Measurements from ENCODE around the gene CHD9NB.
"Not testable (repeated sequence)": the region's sequence is repeated elsewhere in the genome, so short reads cannot be mapped to it uniquely, and the experiment has no call there.

Gene CHD9NB

GRCh38 chr16:53083119-53083518 lies 30.4 kb upstream of the CHD9NB start:
- no peak for DNase-seq (ENCODE audit: low spot score)

- DNase-seq (ENCODE audit: low spot score): no peak
Measured at GRCh38 chr16:53082509-53082908, 29.8 kb upstream of the CHD9NB start.

- no peak for DNase-seq (ENCODE audit: low spot score)
Measured at GRCh38 chr16:53081686-53082407, 29.1 kb upstream of the CHD9NB start.

GRCh38 chr16:53081032-53081424 lies 28.3 kb upstream of the CHD9NB start:
- no peak for DNase-seq (ENCODE audit: low spot score)

GRCh38 chr16:53080345-53081031 lies 27.8 kb upstream of the CHD9NB start:
- peak; percentile 68 for DNase-seq (ENCODE audit: low spot score)

GRCh38 chr16:53078765-53079485 lies 26.2 kb upstream of the CHD9NB start:
- DNase-seq (ENCODE audit: low spot score): no peak

- DNase-seq (ENCODE audit: low spot score): no peak
Measured at GRCh38 chr16:53078247-53078646, 25.6 kb upstream of the CHD9NB start.

GRCh38 chr16:53075461-53075860 lies 22.8 kb upstream of the CHD9NB start:
- DNase-seq (ENCODE audit: low spot score): not testable (repeated sequence)

- DNase-seq (ENCODE audit: low spot score): not testable (repeated sequence)
Measured at GRCh38 chr16:53074296-53074695, 21.6 kb upstream of the CHD9NB start.

- DNase-seq (ENCODE audit: low spot score): no peak
Measured at GRCh38 chr16:53073022-53073421, 20.3 kb upstream of the CHD9NB start.

- no peak for DNase-seq (ENCODE audit: low spot score)
Measured at GRCh38 chr16:53071748-53072301, 19.1 kb upstream of the CHD9NB start.

GRCh38 chr16:53069772-53070171 lies 17.1 kb upstream of the CHD9NB start:
- no peak for DNase-seq (ENCODE audit: low spot score)

- DNase-seq (ENCODE audit: low spot score): no peak
Measured at GRCh38 chr16:53068423-53068833, 15.7 kb upstream of the CHD9NB start.

GRCh38 chr16:53067675-53068074 lies 15.0 kb upstream of the CHD9NB start:
- no peak for DNase-seq (ENCODE audit: low spot score)

- no peak for DNase-seq (ENCODE audit: low spot score)
Measured at GRCh38 chr16:53065461-53066061, 12.9 kb upstream of the CHD9NB start.

- no peak for DNase-seq (ENCODE audit: low spot score)
Measured at GRCh38 chr16:53064081-53064578, 11.4 kb upstream of the CHD9NB start.

- no peak for DNase-seq (ENCODE audit: low spot score)
Measured at GRCh38 chr16:53061701-53062159, 9.0 kb upstream of the CHD9NB start.

- DNase-seq (ENCODE audit: low spot score): no peak
Measured at GRCh38 chr16:53061256-53061655, 8.6 kb upstream of the CHD9NB start.

- no peak for DNase-seq (ENCODE audit: low spot score)
Measured at GRCh38 chr16:53059672-53060071, 7.0 kb upstream of the CHD9NB start.

GRCh38 chr16:53058882-53059281 lies 6.2 kb upstream of the CHD9NB start:
- DNase-seq (ENCODE audit: low spot score): no peak

GRCh38 chr16:53058441-53058840 lies 5.7 kb upstream of the CHD9NB start:
- DNase-seq (ENCODE audit: low spot score): no peak

GRCh38 chr16:53057658-53058057 lies 5.0 kb upstream of the CHD9NB start:
- no peak for DNase-seq (ENCODE audit: low spot score)

Data from kidney capillary endothelial cell (primary cell).